Measurements from ENCODE around the gene CSMD2.

DNA sequence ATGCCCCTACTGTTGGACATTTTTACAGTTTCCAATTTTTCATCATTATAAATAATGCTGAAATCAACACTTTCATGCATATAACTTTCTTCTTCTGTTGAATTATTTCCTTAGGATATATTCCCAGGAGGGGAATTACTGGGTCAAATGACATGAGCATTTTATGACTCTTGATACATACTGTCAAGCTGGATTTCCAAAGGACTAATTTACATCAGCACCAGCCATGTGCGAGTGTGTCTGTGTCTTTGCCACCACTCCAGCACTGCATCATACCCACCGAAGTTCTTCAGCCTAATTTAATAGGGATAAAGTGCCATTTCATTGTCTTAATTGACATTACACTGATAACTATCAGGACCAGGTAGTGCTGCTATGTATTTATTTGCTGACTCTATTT is 146.7 kb downstream of the CSMD2 start:
- no peak for TF ChIP-seq POLR2A (IDR thresholded peaks at IDR 0.05)
- TF ChIP-seq, protein P1, sequence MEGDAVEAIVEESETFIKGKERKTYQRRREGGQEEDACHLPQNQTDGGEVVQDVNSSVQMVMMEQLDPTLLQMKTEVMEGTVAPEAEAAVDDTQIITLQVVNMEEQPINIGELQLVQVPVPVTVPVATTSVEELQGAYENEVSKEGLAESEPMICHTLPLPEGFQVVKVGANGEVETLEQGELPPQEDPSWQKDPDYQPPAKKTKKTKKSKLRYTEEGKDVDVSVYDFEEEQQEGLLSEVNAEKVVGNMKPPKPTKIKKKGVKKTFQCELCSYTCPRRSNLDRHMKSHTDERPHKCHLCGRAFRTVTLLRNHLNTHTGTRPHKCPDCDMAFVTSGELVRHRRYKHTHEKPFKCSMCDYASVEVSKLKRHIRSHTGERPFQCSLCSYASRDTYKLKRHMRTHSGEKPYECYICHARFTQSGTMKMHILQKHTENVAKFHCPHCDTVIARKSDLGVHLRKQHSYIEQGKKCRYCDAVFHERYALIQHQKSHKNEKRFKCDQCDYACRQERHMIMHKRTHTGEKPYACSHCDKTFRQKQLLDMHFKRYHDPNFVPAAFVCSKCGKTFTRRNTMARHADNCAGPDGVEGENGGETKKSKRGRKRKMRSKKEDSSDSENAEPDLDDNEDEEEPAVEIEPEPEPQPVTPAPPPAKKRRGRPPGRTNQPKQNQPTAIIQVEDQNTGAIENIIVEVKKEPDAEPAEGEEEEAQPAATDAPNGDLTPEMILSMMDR (IDR thresholded peaks at IDR 0.05): no peak
